ENCODE measurements around the gene ADIPOR2.

GRCh38 chr12:1792406-1792805, 101.5 kb downstream of the ADIPOR2 start:
- TF ChIP-seq CTCF (IDR thresholded peaks at IDR 0.05), result no peak
- no peak for TF ChIP-seq EZH2 (IDR thresholded peaks at IDR 0.05)

All from neural progenitor cell (in vitro differentiated cells).